Mesangial cell (primary cell): ENCODE data around the gene UGGT2. TPM values are rescaled to one million over a fixed set of nuclear protein-coding genes. Genes with fewer than 3 reads are reported as not detected.

Source experiments
- total RNA-seq: library from RNA; depleted of rRNA; stranded (reverse); fragments of >200 nt; gene quantifications from 2 replicates; pipeline ENCODE4 v1.2.3, GENCODE V29; 2015

The UGGT2 gene
- 16.2 and 18.4 TPM in 2 replicates for total RNA-seq

DNA sequence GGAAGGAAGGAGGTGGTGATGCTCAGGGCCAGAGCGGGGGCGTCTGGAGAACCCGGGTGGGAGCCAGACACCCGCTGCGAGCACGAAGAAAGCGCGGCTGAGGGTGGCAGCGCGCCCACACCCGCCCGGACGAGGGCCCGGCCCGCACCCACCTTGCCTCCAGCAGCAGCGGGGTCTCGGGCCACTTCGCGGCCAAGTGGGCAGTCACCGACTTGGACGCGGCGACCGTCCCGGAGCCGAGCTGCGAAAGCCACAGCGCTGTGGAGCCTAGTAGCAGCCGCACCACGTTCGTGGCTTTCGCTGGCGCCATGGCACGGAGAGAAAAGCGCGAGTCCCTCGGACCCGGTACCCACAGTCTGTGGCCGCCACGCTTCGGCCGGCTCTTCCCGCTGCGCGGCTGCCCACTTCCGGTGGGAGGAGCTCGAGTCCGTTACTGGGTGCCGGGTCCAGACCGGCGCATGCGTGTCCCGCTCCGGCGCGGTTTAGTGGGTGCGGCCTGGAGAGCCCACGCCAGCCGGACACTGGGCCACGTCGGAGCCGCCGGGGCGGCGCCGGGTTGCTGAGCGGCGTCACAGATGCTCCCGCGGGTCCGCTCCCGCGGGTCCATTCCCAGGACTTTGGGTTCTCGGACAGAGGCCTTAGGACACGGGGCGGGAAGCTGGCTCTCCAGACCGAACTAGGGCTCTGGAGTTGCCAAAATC, at the start of gene UGGT2:
Gene UGGT2, minus strand, starts transcription at position 399 of the 701 bp plus-strand sequence. Its CDS starts 89 bp downstream, at position 310.

DNA sequence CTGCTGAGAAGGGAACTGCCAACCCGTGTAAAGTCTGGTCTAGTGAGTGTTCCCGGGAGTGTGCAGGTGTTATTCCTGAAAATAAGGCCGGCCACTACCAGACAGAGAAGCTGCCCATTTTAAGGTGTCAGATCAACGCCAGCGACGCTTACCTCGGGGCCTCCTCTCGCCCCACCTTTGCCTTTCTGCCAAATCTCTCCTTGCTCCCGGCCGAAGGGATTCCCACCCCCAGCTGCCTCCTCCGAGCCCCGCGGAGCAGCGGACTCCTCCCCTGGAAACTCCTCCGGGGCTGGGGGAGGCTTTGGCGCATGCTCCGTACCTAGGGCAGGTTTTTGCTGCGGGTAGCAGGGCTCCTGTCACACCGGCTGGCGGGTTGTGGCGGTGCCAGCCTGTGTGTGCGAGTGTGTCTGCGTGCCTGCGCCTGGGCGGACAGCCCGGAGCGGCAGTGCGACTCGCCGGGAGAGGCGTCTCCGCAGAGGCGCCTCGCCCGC, 36.6 kb upstream of the UGGT2 start, which contains the start of gene HS6ST3:
Gene HS6ST3, plus strand, starts transcription at position 359 of the 491 bp plus-strand sequence.

Other genes starting within 250 kb of the UGGT2 start
- gene HS6ST3, start 36.7 kb upstream of the UGGT2 start, total RNA-seq, result under 0.01 TPM in 2 replicates